KMS-11 (cell line): ENCODE data around the gene PHAX.
"Not testable (repeated sequence)": the region's sequence is repeated elsewhere in the genome, so short reads cannot be mapped to it uniquely, and the experiment has no call there.

Experiments used
- H2AFZ ChIP-seq: fragments of 200-600 bp; sonication (generic); 2 replicates; pipeline ENCODE4 v1.6.1; 2016; ENCODE audit warnings: antibody characterized with exemption, mixed run types, low read depth
- H3K27ac ChIP-seq: fragments of 200-600 bp; sonication (generic); 2 replicates; pipeline ENCODE4 v1.6.1; 2016; ENCODE audit warnings: mild to moderate bottlenecking, mixed run types
- H3K27me3 ChIP-seq: fragments of 200-600 bp; sonication (generic); 2 replicates; pipeline ENCODE4 v1.6.1; 2017; ENCODE audit warnings: mild to moderate bottlenecking, low read depth, mixed run types, moderate library complexity; ENCODE audit not compliant: insufficient read depth
- H3K36me3 ChIP-seq: fragments of 200-600 bp; sonication (generic); 2 replicates; pipeline ENCODE4 v1.6.1; 2017; ENCODE audit warnings: mild to moderate bottlenecking, mixed run types; ENCODE audit not compliant: insufficient read depth
- H3K4me1 ChIP-seq: fragments of 200-600 bp; sonication (generic); 2 replicates; pipeline ENCODE4 v1.6.1; 2016; ENCODE audit warnings: mild to moderate bottlenecking, low read depth, mixed run types; ENCODE audit not compliant: poor library complexity, severe bottlenecking
- H3K4me2 ChIP-seq: fragments of 200-600 bp; sonication (generic); 2 replicates; pipeline ENCODE4 v1.7.0; 2016; ENCODE audit warnings: mild to moderate bottlenecking, mixed run types
- H3K4me3 ChIP-seq: fragments of 200-600 bp; sonication (generic); IDR thresholded peaks from 2 replicates; pipeline ENCODE4 v1.6.1; 2017; ENCODE audit warnings: low read depth, low read length, mixed read lengths; ENCODE audit not compliant: insufficient read depth
- H3K79me2 ChIP-seq: fragments of 200-600 bp; sonication (generic); 2 replicates; pipeline ENCODE4 v1.6.1; 2016; ENCODE audit warnings: low read depth, mixed run types; ENCODE audit not compliant: insufficient read depth
- H3K9ac ChIP-seq: fragments of 200-600 bp; sonication (generic); 2 replicates; pipeline ENCODE4 v1.6.1; 2016; ENCODE audit warnings: mild to moderate bottlenecking, mixed run types
- H4K20me1 ChIP-seq: fragments of 200-600 bp; sonication (generic); 2 replicates; pipeline ENCODE4 v1.6.1; 2016; ENCODE audit warnings: mild to moderate bottlenecking, mixed run types; ENCODE audit not compliant: insufficient read depth
- CTCF ChIP-seq: fragments of 200-600 bp; sonication (generic); conservative IDR thresholded peaks from 2 replicates; pipeline ENCODE4 v1.6.1; 2017; ENCODE audit warnings: low read depth, mild to moderate bottlenecking, antibody characterized with exemption, low read length, moderate library complexity, mixed read lengths

PHAX gene

GRCh38 chr5:126664586-126664985 is 63.8 kb downstream of the PHAX start:
- Histone ChIP-seq H3K4me2 (no peak overlapping the region), H4K20me1 (no peaks in the 10 kb centered on the region)
- TF ChIP-seq CTCF: no peak

DNA sequence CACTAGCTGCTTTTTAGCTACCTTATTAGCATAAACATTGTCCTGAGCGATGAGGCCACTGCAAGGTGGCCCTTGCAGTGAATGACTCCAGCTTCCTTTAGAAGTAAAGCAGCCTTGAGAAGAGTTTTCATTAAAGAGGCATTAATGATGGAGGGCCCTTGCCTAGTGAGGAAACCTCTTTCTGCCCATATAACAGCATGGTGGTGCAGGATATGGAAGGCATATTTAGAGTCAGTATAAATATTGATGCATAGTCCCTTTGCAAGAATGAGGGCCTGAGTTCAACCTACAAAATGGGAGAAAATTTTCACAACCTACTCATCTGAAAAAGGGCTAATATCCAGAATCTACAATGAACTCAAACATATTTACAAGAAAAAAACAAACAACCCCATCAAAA is 69.4 kb downstream of the PHAX start:
- not testable (repeated sequence) for H3K27me3 ChIP-seq, H3K27ac ChIP-seq, H3K4me2 ChIP-seq, H3K4me3 ChIP-seq, H3K36me3 ChIP-seq, H3K79me2 ChIP-seq, H3K4me1 ChIP-seq, H3K9ac ChIP-seq, H2AFZ ChIP-seq, H4K20me1 ChIP-seq

More at GRCh38 chr5:126664586-126664985, 63.8 kb downstream of the PHAX start:
- no peak overlapping the region for H3K27ac ChIP-seq
- no peak overlapping the region for H2AFZ ChIP-seq
- H3K27me3 ChIP-seq: no peaks in the 10 kb centered on the region
- no peaks in the 10 kb centered on the region for H3K36me3 ChIP-seq
- H3K9ac ChIP-seq: no peak overlapping the region
- H3K79me2 ChIP-seq: no peaks in the 10 kb centered on the region
- H3K4me1 ChIP-seq: peaks cover 15% of the 10 kb centered on the region
- no peak overlapping the region for H3K4me3 ChIP-seq

DNA sequence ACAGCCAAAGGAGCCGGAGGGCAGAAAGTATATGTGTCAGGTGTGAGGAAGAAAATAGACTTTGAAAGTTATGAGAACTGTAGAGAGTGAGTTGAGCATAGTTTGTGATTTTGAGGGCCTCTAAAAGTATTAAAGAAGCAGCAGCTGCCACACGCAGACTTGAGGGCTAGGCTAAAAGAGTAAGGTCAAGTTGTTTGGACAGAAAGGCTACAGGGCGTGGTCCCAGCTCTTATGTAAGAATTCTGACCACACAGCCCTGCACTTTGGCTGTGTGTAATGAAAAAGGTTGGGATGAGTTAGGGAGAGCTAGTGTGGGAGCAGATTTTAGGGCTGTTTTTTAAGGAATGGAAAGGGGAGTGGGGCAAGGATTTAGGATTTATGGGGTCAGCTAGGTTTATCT is 70.9 kb downstream of the PHAX start:
- not testable (repeated sequence) for H3K27ac ChIP-seq, H2AFZ ChIP-seq, H3K9ac ChIP-seq, H3K36me3 ChIP-seq, H4K20me1 ChIP-seq, H3K4me1 ChIP-seq, H3K4me2 ChIP-seq, H3K79me2 ChIP-seq, H3K27me3 ChIP-seq, H3K4me3 ChIP-seq

GRCh38 chr5:126673477-126673876 is 72.7 kb downstream of the PHAX start:
- Histone ChIP-seq H3K4me2 (no peak overlapping the region), H3K9ac (no peak overlapping the region)

DNA sequence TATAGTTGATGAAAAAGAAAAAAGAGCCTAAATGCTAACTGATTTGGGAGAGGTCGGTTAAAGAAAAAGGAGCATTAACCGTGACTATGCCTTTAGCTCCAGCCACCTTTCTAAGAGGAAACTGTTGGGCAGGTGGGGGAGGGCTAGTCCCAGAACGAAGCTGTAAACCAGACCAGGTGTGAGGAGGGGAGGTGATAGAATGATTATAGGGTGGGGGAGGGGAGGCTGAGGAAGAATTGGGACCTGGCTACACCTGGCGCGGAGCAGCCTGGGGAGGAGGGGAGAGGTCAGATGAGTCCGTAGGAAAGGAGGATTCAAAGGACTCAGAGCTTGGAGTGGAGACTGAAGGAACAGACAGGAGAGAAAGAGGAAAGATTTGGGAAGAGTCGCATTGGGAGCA is 73.4 kb downstream of the PHAX start:
- H3K27ac ChIP-seq: no peak overlapping the region
- no peaks in the 10 kb centered on the region for H3K79me2 ChIP-seq
- H3K27me3 ChIP-seq: no peaks in the 10 kb centered on the region
- no peak overlapping the region for H3K4me2 ChIP-seq
- H4K20me1 ChIP-seq: no peaks in the 10 kb centered on the region
- no peak overlapping the region for H2AFZ ChIP-seq
- H3K36me3 ChIP-seq: no peaks in the 10 kb centered on the region
- peaks cover 19% of the 10 kb centered on the region for H3K4me1 ChIP-seq
- no peak overlapping the region for H3K4me3 ChIP-seq
- no peak for TF ChIP-seq CTCF
- H3K9ac ChIP-seq: no peak overlapping the region

More at GRCh38 chr5:126673477-126673876, 72.7 kb downstream of the PHAX start:
- H4K20me1 ChIP-seq: no peaks in the 10 kb centered on the region
- H3K27ac ChIP-seq: no peak overlapping the region
- H2AFZ ChIP-seq: no peak overlapping the region
- no peaks in the 10 kb centered on the region for H3K27me3 ChIP-seq
- H3K36me3 ChIP-seq: no peaks in the 10 kb centered on the region
- no peak for TF ChIP-seq CTCF
- no peaks in the 10 kb centered on the region for H3K79me2 ChIP-seq
- H3K4me3 ChIP-seq: no peak overlapping the region
- H3K4me1 ChIP-seq: peaks cover 12% of the 10 kb centered on the region
